ENCODE results near the gene COBLL1. TPM values are rescaled to one million over a fixed set of nuclear protein-coding genes. Genes with fewer than 3 reads are reported as not detected.

The COBLL1 gene
- total RNA-seq, 1 experiment from 2014 or later, result 47.0 TPM

- intact Hi-C loops (cut with micrococcal nuclease), result no loop called here
- Mint-ChIP-seq H3K4me3 (ENCODE audit: unreplicated experiment) (no peak overlapping the region), H3K27ac (ENCODE audit: low read depth, unreplicated experiment) (no peak overlapping the region), H3K4me1 (ENCODE audit: insufficient read depth, unreplicated experiment) (no peaks in the 10 kb centered on the region), H3K27me3 (ENCODE audit: insufficient read depth, unreplicated experiment) (no peaks in the 10 kb centered on the region), H3K36me3 (ENCODE audit: insufficient read depth, unreplicated experiment) (no peaks in the 10 kb centered on the region), H3K9me3 (ENCODE audit: unreplicated experiment) (no peaks in the 10 kb centered on the region)
- no peak for DNase-seq (ENCODE audit: unreplicated experiment)
- no peak for TF ChIP-seq CTCF (IDR thresholded peaks at IDR 0.05; ENCODE audit: unreplicated experiment)
- BruUV-seq (replicated peaks), result no TSS peak
- POLR2A ChIA-PET, result interaction anchor here (0.7 kb wide), 1 partner anchor 10 kb away, joined by 4 read pairs; no protein-coding TSS in a partner anchor
- CTCF ChIA-PET, result interaction anchor here (0.9 kb wide), 1 partner anchor 9 kb away, joined by 4 read pairs; no protein-coding TSS in a partner anchor
Measured at GRCh38 chr2:164887434-164888144, 46.0 kb upstream of the COBLL1 start.

DNA sequence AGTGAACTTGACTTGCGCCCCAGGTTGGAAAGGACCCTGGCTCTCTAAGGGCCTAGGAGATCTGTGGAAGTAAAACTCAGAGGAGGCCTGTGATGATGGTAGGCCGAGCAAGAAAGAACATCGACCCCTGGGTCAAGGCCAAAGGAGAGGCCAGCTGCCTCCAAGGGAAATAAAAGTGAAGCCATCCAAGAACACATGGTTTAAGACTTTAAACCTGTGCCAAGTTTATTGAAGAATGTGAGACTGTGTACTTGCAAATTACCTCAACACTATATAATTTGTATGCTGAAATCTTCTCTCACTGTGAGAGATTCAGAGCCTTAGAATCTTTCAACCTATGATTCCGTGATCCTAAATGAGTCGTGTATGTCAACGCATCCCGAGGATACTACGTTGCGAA, 40.7 kb upstream of the COBLL1 start:
- BruUV-seq (replicated peaks), result no TSS peak
- H3K4me3 Mint-ChIP-seq (ENCODE audit: unreplicated experiment), result no peak overlapping the region
- intact Hi-C loops (cut with micrococcal nuclease), result no loop called here
- ChIA-PET CTCF (interaction anchor here (0.6 to 1.8 kb wide), 6 partner anchors 9 to 341 kb away, joined by 3 to 6 read pairs (median 4); partner anchors contain the start of gene COBLL1), POLR2A (interaction anchor here (0.6 to 2.3 kb wide), 5 partner anchors 8 to 39 kb away, joined by 3 to 4 read pairs (median 3); no protein-coding TSS in a partner anchor)
- no peak for TF ChIP-seq CTCF (IDR thresholded peaks at IDR 0.05; ENCODE audit: unreplicated experiment)
- no peak for DNase-seq (ENCODE audit: unreplicated experiment)
- H3K36me3 Mint-ChIP-seq (ENCODE audit: insufficient read depth, unreplicated experiment), result peaks cover 5% of the 10 kb centered on the region
- H3K27ac Mint-ChIP-seq (ENCODE audit: low read depth, unreplicated experiment), result no peak overlapping the region
- no peaks in the 10 kb centered on the region for H3K4me1 Mint-ChIP-seq (ENCODE audit: insufficient read depth, unreplicated experiment)
- no peaks in the 10 kb centered on the region for H3K9me3 Mint-ChIP-seq (ENCODE audit: unreplicated experiment)
- H3K27me3 Mint-ChIP-seq (ENCODE audit: insufficient read depth, unreplicated experiment), result no peaks in the 10 kb centered on the region

DNA sequence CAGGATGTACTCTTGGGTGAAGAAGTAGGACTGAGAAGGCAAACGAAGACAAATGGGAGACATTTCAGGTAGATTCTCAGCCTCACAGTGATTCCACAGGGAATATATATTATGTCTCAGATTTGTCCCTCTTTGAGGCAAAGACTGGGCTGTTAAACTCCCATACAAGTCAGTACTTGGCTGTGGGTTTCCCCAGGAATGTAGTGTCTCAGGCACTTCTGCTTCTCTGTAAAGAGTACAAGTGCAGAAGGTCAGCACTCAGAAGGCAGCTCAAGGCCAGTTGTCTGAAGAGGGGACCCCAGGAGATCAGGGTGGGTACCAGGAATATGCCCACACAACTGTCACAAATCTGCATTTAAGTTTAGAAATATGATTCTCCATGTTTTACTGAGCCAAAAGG, 39.9 kb upstream of the COBLL1 start:
- no peak for DNase-seq (ENCODE audit: unreplicated experiment)
- no peaks in the 10 kb centered on the region for H3K4me1 Mint-ChIP-seq (ENCODE audit: insufficient read depth, unreplicated experiment)
- H3K36me3 Mint-ChIP-seq (ENCODE audit: insufficient read depth, unreplicated experiment), result peaks cover 5% of the 10 kb centered on the region
- H3K27ac Mint-ChIP-seq (ENCODE audit: low read depth, unreplicated experiment), result no peak overlapping the region
- no peak for TF ChIP-seq CTCF (IDR thresholded peaks at IDR 0.05; ENCODE audit: unreplicated experiment)
- intact Hi-C loops (cut with micrococcal nuclease), result no loop called here
- H3K9me3 Mint-ChIP-seq (ENCODE audit: unreplicated experiment), result no peaks in the 10 kb centered on the region
- ChIA-PET CTCF (interaction anchor here (1.5 to 1.8 kb wide), 2 partner anchors 11 to 13 kb away, joined by 4 to 5 read pairs; no protein-coding TSS in a partner anchor), POLR2A (interaction anchor here (1.1 to 2.3 kb wide), 4 partner anchors 10 to 34 kb away, joined by 3 to 5 read pairs (median 4); no protein-coding TSS in a partner anchor)
- no peak overlapping the region for H3K4me3 Mint-ChIP-seq (ENCODE audit: unreplicated experiment)
- no peaks in the 10 kb centered on the region for H3K27me3 Mint-ChIP-seq (ENCODE audit: insufficient read depth, unreplicated experiment)
- BruUV-seq (replicated peaks), result no TSS peak

DNA sequence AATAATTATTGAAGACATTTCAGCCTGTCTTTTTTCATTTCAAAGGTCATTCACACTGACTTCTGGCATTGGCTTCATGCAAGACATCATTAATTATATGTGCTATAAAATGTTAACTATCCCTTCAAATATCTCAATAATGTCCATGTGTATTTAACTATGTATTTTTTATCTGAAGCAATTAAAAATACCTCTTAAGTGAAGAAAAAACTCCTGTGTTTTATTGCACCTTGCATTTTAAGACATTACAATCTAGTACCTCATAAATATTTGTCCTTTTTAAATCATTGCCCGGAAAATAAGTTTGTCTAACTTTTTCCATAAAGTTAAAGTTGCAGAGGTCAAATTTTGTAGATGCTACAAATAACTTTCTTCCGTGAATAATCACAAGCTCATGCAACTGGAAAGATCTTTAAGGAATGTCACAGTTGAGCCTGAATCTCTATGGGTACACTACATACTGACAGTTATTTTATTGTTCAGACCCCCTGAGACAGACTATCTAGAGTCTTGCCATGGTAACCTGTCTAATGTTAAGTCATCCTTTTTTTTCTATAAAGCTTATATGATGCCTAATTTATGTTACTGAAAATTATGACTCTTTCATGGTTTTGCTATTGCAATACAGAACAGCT, 38.4 kb upstream of the COBLL1 start:
- Mint-ChIP-seq H3K36me3 (ENCODE audit: insufficient read depth, unreplicated experiment) (peaks cover 5% of the 10 kb centered on the region), H3K27ac (ENCODE audit: low read depth, unreplicated experiment) (no peak overlapping the region), H3K27me3 (ENCODE audit: insufficient read depth, unreplicated experiment) (no peaks in the 10 kb centered on the region), H3K9me3 (ENCODE audit: unreplicated experiment) (no peaks in the 10 kb centered on the region), H3K4me1 (ENCODE audit: insufficient read depth, unreplicated experiment) (no peaks in the 10 kb centered on the region), H3K4me3 (ENCODE audit: unreplicated experiment) (no peak overlapping the region)
- no TSS peak for BruUV-seq (replicated peaks)
- DNase-seq (ENCODE audit: unreplicated experiment), result no peak
- CTCF ChIA-PET, result no interaction called here
- intact Hi-C loops (cut with micrococcal nuclease), result no loop called here
- no peak for TF ChIP-seq CTCF (IDR thresholded peaks at IDR 0.05; ENCODE audit: unreplicated experiment)
- POLR2A ChIA-PET, result interaction anchor here (1.7 to 2.0 kb wide), 2 partner anchors 21 to 32 kb away, joined by 4 to 5 read pairs; no protein-coding TSS in a partner anchor

All from MCF 10A (cell line).